GM12878 (cell line): Measurements from ENCODE around the gene ZNF804B. TPM values are rescaled to one million over a fixed set of nuclear protein-coding genes. Genes with fewer than 3 reads are reported as not detected.

Experiments
- ATAC-seq: fragments of 200-7000 bp; cut with Tn5 transposase; 3 replicates; pipeline ENCODE4 v1.9.1; 2020; ENCODE audit warnings: mild to moderate bottlenecking, moderate library complexity
- BruUV-seq: library from RNA; stranded (reverse); fragments of 400-500 nt; replicated peaks from 2 replicates; lab custom pipeline; 2021; lab: Mats Ljungman, UMichigan
- CTCF ChIA-PET: fragments of 300-600 bp; sonication (Branson Sonifier 250); formaldehyde crosslinking; extraction: SDS; loops from one replicate; lab custom pipeline; 2021; ENCODE audit warnings: inconsistent platforms; lab: Yijun Ruan, JAX
- POLR2A ChIA-PET: fragments of 350-600 bp; formaldehyde crosslinking; extraction: SDS; loops from one replicate; lab custom pipeline; 2021; ENCODE audit warnings: inconsistent platforms; lab: Charles Lee
- RAD21 ChIA-PET: fragments of 300-600 bp; sonication (Branson Sonifier 250); formaldehyde crosslinking; loops from one replicate; lab custom pipeline; 2023; ENCODE audit warnings: antibody characterized with exemption; ENCODE audit not compliant: unreplicated experiment; lab: Charles Lee
- SMC1A ChIA-PET: fragments of 300-600 bp; sonication (Branson Sonifier 250); formaldehyde crosslinking; loops from one replicate; lab custom pipeline; 2023; ENCODE audit not compliant: unreplicated experiment, uncharacterized antibody; lab: Charles Lee
- DNase-seq: peaks from one replicate; pipeline ENCODE4 v3.0.0-alpha.2; 2011; ENCODE audit warnings: low read depth, low spot score
- FAIRE-seq: peaks from 3 replicates; lab custom pipeline; 2011; peaks lifted over from hg19 to GRCh38; lab: Jason Lieb, UNC
- H2AFZ ChIP-seq: 2 replicates; pipeline ENCODE4 v1.6.0; 2011; ENCODE audit warnings: low read depth, low read length, control low read depth; ENCODE audit not compliant: control insufficient read depth
- H3K27ac ChIP-seq: 2 replicates; pipeline ENCODE4 v1.5.1; 2011; ENCODE audit warnings: control low read depth; ENCODE audit not compliant: control insufficient read depth, insufficient read depth
- H3K27me3 ChIP-seq, 2 experiments: replicated peaks in 1 of 2; 2 replicates each; pipeline versions ENCODE4 v1.6.0 to v1.6.1; 2011; ENCODE audit warnings: low read length in 1 of 2; ENCODE audit not compliant: control insufficient read depth in 2 of 2, insufficient read depth in 2 of 2
- H3K36me3 ChIP-seq, 2 experiments: 2 replicates each; pipeline ENCODE4 v1.5.1; 2011; ENCODE audit warnings: low read length in 1 of 2; ENCODE audit not compliant: control insufficient read depth in 2 of 2, insufficient read depth in 2 of 2
- H3K4me1 ChIP-seq: 2 replicates; pipeline ENCODE4 v1.6.1; 2011; ENCODE audit warnings: mild to moderate bottlenecking, low read length, moderate library complexity, mixed read lengths; ENCODE audit not compliant: control insufficient read depth, insufficient read depth
- H3K4me2 ChIP-seq: 2 replicates; pipeline ENCODE4 v1.6.0; 2011; ENCODE audit warnings: control low read depth; ENCODE audit not compliant: control insufficient read depth, insufficient read depth
- H3K4me3 ChIP-seq: fragments of 200-600 bp; sonication (generic); 2 replicates; pipeline ENCODE4 v1.5.1; 2016
- H3K79me2 ChIP-seq: 2 replicates; pipeline ENCODE4 v1.6.0; 2011; ENCODE audit warnings: low read length; ENCODE audit not compliant: control insufficient read depth, insufficient read depth
- H3K9ac ChIP-seq: 2 replicates; pipeline ENCODE4 v1.8.0; 2011; ENCODE audit warnings: low read length, control low read depth, mixed read lengths; ENCODE audit not compliant: control insufficient read depth, insufficient read depth
- H3K9me3 ChIP-seq: replicated peaks from 3 replicates; pipeline ENCODE4 v1.5.1; 2011; ENCODE audit warnings: mild to moderate bottlenecking, low read length; ENCODE audit not compliant: control insufficient read depth, insufficient read depth
- H4K20me1 ChIP-seq: 2 replicates; pipeline ENCODE4 v1.6.0; 2011; ENCODE audit not compliant: control insufficient read depth, insufficient read depth
- CEBPZ ChIP-seq: fragments of 150-350 bp; IDR thresholded peaks from 2 replicates; pipeline ENCODE4 v1.6.1; 2016; ENCODE audit warnings: low read depth, low read length
- NKRF ChIP-seq: fragments of 450-650 bp; conservative IDR thresholded peaks from 2 replicates; pipeline ENCODE4 v1.6.1; 2017; ENCODE audit warnings: mild to moderate bottlenecking, moderate library complexity
- SKIL ChIP-seq: fragments of 450-650 bp; IDR thresholded peaks from 2 replicates; pipeline ENCODE4 v1.6.1; 2017; ENCODE audit warnings: mild to moderate bottlenecking, low read depth, inconsistent platforms; ENCODE audit not compliant: poor library complexity, severe bottlenecking
- SMC3 ChIP-seq: IDR thresholded peaks from 2 replicates; pipeline ENCODE4 v1.6.1; 2011; ENCODE audit warnings: low read length, improper control_type of control experiment, borderline replicate concordance
- in situ Hi-C: fragments of 300-500 bp; cut with MboI; formaldehyde crosslinking; loops from 9 replicates; pipeline ENCODE4 v1.14.3; 2018; ENCODE audit warnings: mixed read lengths
- intact Hi-C: fragments of 100-400 bp; cut with micrococcal nuclease; formaldehyde crosslinking; loops from one replicate; pipeline ENCODE4 v1.14.2; 2022; ENCODE audit not compliant: unreplicated experiment
- polyA plus RNA-seq, 11 experiments: library from polyadenylated mRNA; depleted of rRNA in 4 of 11; unstranded in 6 of 11; stranded (reverse) in 5 of 11; fragments of >200 nt; fragmentation: Nextera tagmentation in 4 of 11; fragmentation: Illumina TruSeq in 1 of 11; extraction: Ambion mirVana in 4 of 11; extraction: Trizol in 1 of 11; gene quantifications; 1 replicate in 1 of 11; 2 replicates in 10 of 11; pipeline versions ENCODE4 v1.2.1 to v1.2.3, GENCODE V29; 2011 to 2016; ENCODE audit warnings: inconsistent platforms in 2 of 11, missing spikeins in 2 of 11, low read depth in 1 of 11
- total RNA-seq, 4 experiments: library from RNA; depleted of rRNA in 3 of 4; stranded (reverse); fragments of >200 nt in 3 of 4; fragmentation: Illumina TruSeq in 1 of 4; extraction: Trizol in 1 of 4; gene quantifications; 2 replicates each; pipeline versions ENCODE4 v1.2.1 to v1.2.3, GENCODE V29; 2013 to 2021

ZNF804B gene
- total and polyA plus RNA-seq, 10 of the 15 experiments (the other 5 are each of a cell fraction or from before 2014, with no cell fraction given) = not detected

GRCh38 chr7:88964418-88964817 is 204.9 kb downstream of the ZNF804B start:
- ATAC-seq = no peak
- H3K9ac ChIP-seq = no peak overlapping the region
- ChIA-PET SMC1A (interaction anchor here (1.1 kb wide), 1 partner anchor 27 kb away, joined by 3 read pairs; no protein-coding TSS in a partner anchor), CTCF (interaction anchor here (0.6 kb wide), 1 partner anchor 170 kb away, joined by 3 read pairs; no protein-coding TSS in a partner anchor), POLR2A (no interaction called here), RAD21 (no interaction called here)
- H3K27ac ChIP-seq = no peak overlapping the region
- FAIRE-seq = no peak
- intact Hi-C loops (loop anchor here (10.0 kb wide), 1 partner anchor 660 kb away; no protein-coding TSS in a partner anchor), in situ Hi-C loops (no loop called here)
- H3K36me3 ChIP-seq = no peaks in the 10 kb centered on the region
- H3K4me2 ChIP-seq = no peak overlapping the region
- H3K27me3 ChIP-seq = no peaks in the 10 kb centered on the region
- BruUV-seq = no TSS peak
- TF ChIP-seq SKIL (no peak), NKRF (no peak), CEBPZ (no peak), SMC3 (no peak)
- H3K4me1 ChIP-seq = no peaks in the 10 kb centered on the region
- no peaks in the 10 kb centered on the region for H4K20me1 ChIP-seq
- no peaks in the 10 kb centered on the region for H3K79me2 ChIP-seq
- H3K9me3 ChIP-seq = no peaks in the 10 kb centered on the region; the same call in 2 of the 3 replicates
- H3K4me3 ChIP-seq = no peak overlapping the region
- no peak for DNase-seq
- H2AFZ ChIP-seq = no peak overlapping the region
